HG03342 (cell line): Measurements from ENCODE around the gene GNG10.
A peak's percentile ranks its signal among the peaks of the same experiment; 100 is the strongest.
"Not testable (repeated sequence)": the region's sequence is repeated elsewhere in the genome, so short reads cannot be mapped to it uniquely, and the experiment has no call there.

ENCODE experiments used
- ATAC-seq: cut with Tn5 transposase; IDR thresholded peaks from one replicate; pipeline ENCODE4 v1.9.1; 2021; ENCODE audit warnings: mild to moderate bottlenecking, moderate library complexity; ENCODE audit not compliant: unreplicated experiment

Gene GNG10

GRCh38 chr9:111648066-111648465 is 13.3 kb upstream of the GNG10 start:
- ATAC-seq = no peak

- ATAC-seq = no peak
Measured at GRCh38 chr9:111649016-111649415, 12.4 kb upstream of the GNG10 start.

- no peak for ATAC-seq
Measured at GRCh38 chr9:111657051-111657450, 4.4 kb upstream of the GNG10 start.

- no peak for ATAC-seq
Measured at GRCh38 chr9:111658943-111659342, 2.5 kb upstream of the GNG10 start.

- no peak for ATAC-seq
Measured at GRCh38 chr9:111659691-111660090, 1.7 kb upstream of the GNG10 start.

GRCh38 chr9:111661802-111662521 is 557 bp downstream of the GNG10 start:
- ATAC-seq = peak; percentile 32

GRCh38 chr9:111662576-111663300 is 1.3 kb downstream of the GNG10 start:
- ATAC-seq = peak; percentile 7

GRCh38 chr9:111663301-111663823 is 2.0 kb downstream of the GNG10 start:
- ATAC-seq = no peak

GRCh38 chr9:111668026-111668573 is 6.7 kb downstream of the GNG10 start:
- no peak for ATAC-seq

- ATAC-seq = not testable (repeated sequence)
Measured at GRCh38 chr9:111668601-111669000, 7.2 kb downstream of the GNG10 start.

- no peak for ATAC-seq
Measured at GRCh38 chr9:111674319-111674718, 12.9 kb downstream of the GNG10 start.

- ATAC-seq = no peak
Measured at GRCh38 chr9:111676116-111676515, 14.7 kb downstream of the GNG10 start.

GRCh38 chr9:111678293-111678692 is 16.9 kb downstream of the GNG10 start:
- ATAC-seq = no peak

- ATAC-seq = no peak
Measured at GRCh38 chr9:111679199-111679598, 17.8 kb downstream of the GNG10 start.

GRCh38 chr9:111683392-111683791 is 22.0 kb downstream of the GNG10 start:
- no peak for ATAC-seq

- no peak for ATAC-seq
Measured at GRCh38 chr9:111691672-111692329, 30.4 kb downstream of the GNG10 start.

GRCh38 chr9:111696796-111697195 is 35.4 kb downstream of the GNG10 start:
- no peak for ATAC-seq

- ATAC-seq = no peak
Measured at GRCh38 chr9:111700776-111701175, 39.4 kb downstream of the GNG10 start.

- no peak for ATAC-seq
Measured at GRCh38 chr9:111704503-111704902, 43.1 kb downstream of the GNG10 start.

- ATAC-seq = no peak
Measured at GRCh38 chr9:111711548-111711947, 50.1 kb downstream of the GNG10 start.

GRCh38 chr9:111712369-111712768 is 51.0 kb downstream of the GNG10 start:
- no peak for ATAC-seq
